HepG2 (cell line): ENCODE measurements around the gene PYY. TPM values are rescaled to one million over a fixed set of nuclear protein-coding genes. Genes with fewer than 3 reads are reported as not detected.
A peak's percentile ranks its signal among the peaks of the same experiment; 100 is the strongest.

ENCODE experiments used
- AHDC1 ChIP-seq: sonication (generic); formaldehyde crosslinking; IDR thresholded peaks from 2 replicates; pipeline ENCODE4 v1.5.1; 2020; ENCODE audit warnings: mild to moderate bottlenecking, missing genetic modification reagents, borderline replicate concordance
- ASH2L ChIP-seq: fragments of 300-600, 200-600 bp; sonication (generic); IDR thresholded peaks from 2 replicates; pipeline ENCODE4 v1.7.0; 2017; ENCODE audit warnings: low read depth, mild to moderate bottlenecking, moderate library complexity, mixed read lengths, low read length; ENCODE audit not compliant: insufficient read length
- CSRNP1 ChIP-seq: sonication (generic); formaldehyde crosslinking; IDR thresholded peaks from 2 replicates; pipeline ENCODE4 v1.8.1; 2023; ENCODE audit warnings: mild to moderate bottlenecking, missing genetic modification reagents
- FOXK2 ChIP-seq: fragments of 450-650 bp; IDR thresholded peaks from 2 replicates; pipeline ENCODE4 v1.6.1; 2016
- IRF1 ChIP-seq: sonication (generic); formaldehyde crosslinking; IDR thresholded peaks from 2 replicates; pipeline ENCODE4 v1.4.0; 2020; ENCODE audit warnings: low read depth, mild to moderate bottlenecking, missing genetic modification reagents
- POLR2A ChIP-seq, 2 experiments: IDR thresholded peaks; 2 replicates each; pipeline ENCODE4 v1.6.1; 2011; ENCODE audit warnings: low read depth in 2 of 2, low read length in 2 of 2, mild to moderate bottlenecking in 1 of 2, moderate library complexity in 1 of 2; ENCODE audit not compliant: insufficient read depth in 1 of 2
- RFXANK ChIP-seq: IDR thresholded peaks from 2 replicates; pipeline ENCODE4 v1.6.1; 2016
- SKIL ChIP-seq: sonication (generic); formaldehyde crosslinking; IDR thresholded peaks from 2 replicates; pipeline ENCODE4 v1.8.0; 2022; ENCODE audit warnings: missing genetic modification reagents, mild to moderate bottlenecking, moderate library complexity, borderline replicate concordance
- TEAD2 ChIP-seq: sonication (generic); formaldehyde crosslinking; IDR thresholded peaks from 2 replicates; pipeline ENCODE4 v1.9.0; 2021; ENCODE audit warnings: missing genetic modification reagents
- ZNF230 ChIP-seq: sonication (generic); formaldehyde crosslinking; IDR thresholded peaks from 2 replicates; pipeline ENCODE4 v1.4.0; 2020; ENCODE audit warnings: mild to moderate bottlenecking, missing genetic modification reagents
- ZNF234 ChIP-seq: sonication (generic); formaldehyde crosslinking; conservative IDR thresholded peaks from 2 replicates; pipeline ENCODE4 v1.5.1; 2020; ENCODE audit warnings: mild to moderate bottlenecking, missing genetic modification reagents
- ZNF3 ChIP-seq: IDR thresholded peaks from 2 replicates; pipeline ENCODE4 v1.7.0; 2017; ENCODE audit warnings: inconsistent platforms
- ZNF451 ChIP-seq: sonication (generic); formaldehyde crosslinking; IDR thresholded peaks from 2 replicates; pipeline ENCODE4 v1.5.0; 2020; ENCODE audit warnings: mild to moderate bottlenecking, missing genetic modification reagents
- ZNF513 ChIP-seq: sonication (generic); formaldehyde crosslinking; conservative IDR thresholded peaks from 2 replicates; pipeline ENCODE4 v1.5.0; 2020; ENCODE audit warnings: missing genetic modification reagents
- ZNF598 ChIP-seq: sonication (generic); formaldehyde crosslinking; IDR thresholded peaks from 2 replicates; pipeline ENCODE4 v1.5.1; 2020; ENCODE audit warnings: mild to moderate bottlenecking, missing genetic modification reagents, borderline replicate concordance
- ZNF761 ChIP-seq: sonication (generic); formaldehyde crosslinking; conservative IDR thresholded peaks from 2 replicates; pipeline ENCODE4 v1.4.0; 2020; ENCODE audit warnings: mild to moderate bottlenecking, missing genetic modification reagents
- ZNF879 ChIP-seq: sonication (generic); formaldehyde crosslinking; IDR thresholded peaks from 2 replicates; pipeline ENCODE4 v1.8.1; 2023; ENCODE audit warnings: missing genetic modification reagents
- polyA plus RNA-seq, 8 experiments: library from polyadenylated mRNA; depleted of rRNA in 3 of 8; stranded (reverse) in 7 of 8; unstranded in 1 of 8; fragments of >200 nt; fragmentation: Illumina TruSeq in 4 of 8; extraction: Trizol in 4 of 8; gene quantifications; 2 replicates each; pipeline versions ENCODE4 v1.2.1 to v1.2.3, GENCODE V29; 2011 to 2016; ENCODE audit warnings: low read depth in 4 of 8, missing spikeins in 1 of 8, mixed read lengths in 1 of 8; ENCODE audit not compliant: insufficient read depth in 1 of 8
- total RNA-seq, 5 experiments: library from RNA; depleted of rRNA; stranded (reverse); fragments of >200 nt; fragmentation: Illumina TruSeq; extraction: Trizol; gene quantifications; 2 replicates each; pipeline ENCODE4 v1.2.3, GENCODE V29; 2016; ENCODE audit warnings: low read depth in 1 of 5

The PYY gene
- total and polyA plus RNA-seq, 2 of the 13 experiments (the other 11 are each of a cell fraction or from before 2014, with no cell fraction given), result 0.25 TPM; not detected in 1

- TF ChIP-seq ZNF513 (CRISPR knock-in tag) (no peak; the same call in 1 of the 2 replicates), ZNF761 (CRISPR knock-in tag) (peak; percentile 56; the same call in 1 of the 2 replicates), AHDC1 (peak; percentile 88), ZNF598 (CRISPR knock-in tag) (peak; percentile 61; the same call in 1 of the 2 replicates), IRF1 (CRISPR knock-in tag) (no peak), ZNF879 (CRISPR knock-in tag) (peak; percentile 87), ZNF451 (CRISPR knock-in tag) (peak; percentile 58; the same call in 1 of the 2 replicates), CSRNP1 (CRISPR knock-in tag) (peak; percentile 92; the same call in 1 of the 2 replicates), ZNF234 (CRISPR knock-in tag) (peak; percentile 90; the same call in 1 of the 2 replicates), SKIL (CRISPR knock-in tag) (peak; percentile 99), FOXK2 (no peak), ZNF230 (CRISPR knock-in tag) (peak; percentile 81; the same call in 1 of the 2 replicates), TEAD2 (CRISPR knock-in tag) (no peak; the same call in 1 of the 2 replicates), ASH2L (peak; percentile 19), POLR2A (IDR thresholded peaks at IDR 0.05; ENCODE audit: insufficient read depth in 1 of 2, low read depth in 2 of 2, low read length in 2 of 2) (no peak), ZNF3 (CRISPR knock-in tag) (no peak), RFXANK (CRISPR knock-in tag) (no peak)
These were observed 30.0 kb upstream of the PYY start (continued) for GRCh38 chr17:43983515-43984411.
